WTC11 (cell line): ENCODE measurements around the gene CCSER1. TPM values are rescaled to one million over a fixed set of nuclear protein-coding genes. Genes with fewer than 3 reads are reported as not detected.

ENCODE experiments used
- ATAC-seq: fragments of 200-7000 bp; cut with Tn5 transposase; 2 replicates; pipeline ENCODE4 v1.10.0; 2021; ENCODE audit warnings: mild to moderate bottlenecking, moderate library complexity
- CTCF ChIA-PET: fragments of 300-600 bp; sonication (Branson Sonifier 250); formaldehyde crosslinking; loops from one replicate; lab custom pipeline; 2021; ENCODE audit warnings: antibody characterized with exemption; lab: Charles Lee
- POLR2A ChIA-PET: fragments of 350-600 bp; sonication (Branson Sonifier 250); formaldehyde crosslinking; loops from one replicate; lab custom pipeline; 2021; ENCODE audit warnings: antibody characterized with exemption; lab: Charles Lee
- DNase-seq: peaks from one replicate; pipeline ENCODE4 v3.0.0; 2021; ENCODE audit warnings: low spot score
- H3K27ac Mint-ChIP-seq: 2 replicates; pipeline ENCODE4 v1.8.0; 2021; ENCODE audit warnings: mixed read lengths
- H3K27me3 Mint-ChIP-seq: 2 replicates; pipeline ENCODE4 v1.8.0; 2021; ENCODE audit warnings: low read depth, mild to moderate bottlenecking, moderate library complexity, mixed read lengths
- H3K36me3 Mint-ChIP-seq: 2 replicates; pipeline ENCODE4 v1.8.0; 2021; ENCODE audit warnings: mixed read lengths
- H3K4me1 Mint-ChIP-seq: 2 replicates; pipeline ENCODE4 v1.8.0; 2022; ENCODE audit warnings: mixed read lengths
- H3K4me3 Mint-ChIP-seq: 2 replicates; pipeline ENCODE4 v1.8.0; 2021; ENCODE audit warnings: mild to moderate bottlenecking, moderate library complexity, mixed read lengths
- H3K9me3 Mint-ChIP-seq: 2 replicates; pipeline ENCODE4 v1.8.0; 2021; ENCODE audit warnings: mixed read lengths
- FOXJ3 ChIP-seq: sonication (generic); formaldehyde crosslinking; IDR thresholded peaks from 2 replicates; pipeline ENCODE4 v1.9.0; 2021; ENCODE audit warnings: missing genetic modification reagents, mild to moderate bottlenecking, borderline replicate concordance
- GABPB1 ChIP-seq: sonication (generic); formaldehyde crosslinking; IDR thresholded peaks from 2 replicates; pipeline ENCODE4 v1.8.1; 2023; ENCODE audit warnings: mild to moderate bottlenecking, missing genetic modification reagents
- MYBL2 ChIP-seq: sonication (generic); formaldehyde crosslinking; IDR thresholded peaks from 2 replicates; pipeline ENCODE4 v1.8.1; 2023; ENCODE audit warnings: mild to moderate bottlenecking, moderate library complexity, missing genetic modification reagents
- NFATC4 ChIP-seq: fragments of 250-450 bp; sonication (Bioruptor Pico); IDR thresholded peaks from 2 replicates; pipeline ENCODE4 v1.9.0; 2021; ENCODE audit warnings: mild to moderate bottlenecking
- NR3C1 ChIP-seq: sonication (generic); formaldehyde crosslinking; conservative IDR thresholded peaks from 2 replicates; pipeline ENCODE4 v1.8.1; 2023; ENCODE audit warnings: low read depth, mild to moderate bottlenecking, missing genetic modification reagents
- OVOL2 ChIP-seq: fragments of 250-450 bp; sonication (Bioruptor Pico); IDR thresholded peaks from 2 replicates; pipeline ENCODE4 v1.9.0; 2021; ENCODE audit warnings: mild to moderate bottlenecking, borderline replicate concordance
- ZNF219 ChIP-seq: sonication (generic); formaldehyde crosslinking; IDR thresholded peaks from 2 replicates; pipeline ENCODE4 v1.8.0; 2023; ENCODE audit warnings: missing genetic modification reagents, mild to moderate bottlenecking, borderline replicate concordance
- ZNF263 ChIP-seq: sonication (generic); formaldehyde crosslinking; IDR thresholded peaks from 2 replicates; pipeline ENCODE4 v1.8.1; 2022; ENCODE audit warnings: low read depth, mild to moderate bottlenecking, moderate library complexity, missing genetic modification reagents
- ZNF671 ChIP-seq: fragments of 250-450 bp; sonication (Bioruptor Pico); IDR thresholded peaks from 2 replicates; pipeline ENCODE4 v1.8.0; 2021; ENCODE audit warnings: mild to moderate bottlenecking
- total RNA-seq: library from RNA; stranded (reverse); gene quantifications from 3 replicates; pipeline ENCODE4 v1.2.3, GENCODE V29; 2021
- TF ChIP-seq, protein P1 (sequence below): fragments of 250-450 bp; sonication (Bioruptor Pico); IDR thresholded peaks from 2 replicates; pipeline ENCODE4 v1.9.0; 2021; ENCODE audit warnings: mild to moderate bottlenecking
- TF ChIP-seq, protein P2 (sequence below): sonication (generic); formaldehyde crosslinking; IDR thresholded peaks from 2 replicates; pipeline ENCODE4 v1.8.0; 2023; ENCODE audit warnings: mild to moderate bottlenecking, missing genetic modification reagents
- TF ChIP-seq, protein P3 (sequence below): fragments of 250-450 bp; sonication (Bioruptor Pico); IDR thresholded peaks from 2 replicates; pipeline ENCODE4 v1.9.0; 2021; ENCODE audit warnings: mild to moderate bottlenecking, borderline replicate concordance
- TF ChIP-seq, protein P4 (sequence below): sonication (generic); formaldehyde crosslinking; conservative IDR thresholded peaks from 2 replicates; pipeline ENCODE4 v1.8.1; 2022; ENCODE audit warnings: mild to moderate bottlenecking, missing genetic modification reagents
- TF ChIP-seq, protein P5 (sequence below): sonication (generic); formaldehyde crosslinking; IDR thresholded peaks from 2 replicates; pipeline ENCODE4 v1.8.0; 2022; ENCODE audit warnings: mild to moderate bottlenecking, missing genetic modification reagents
- TF ChIP-seq, protein P6 (sequence below): fragments of 250-450 bp; sonication (Bioruptor Pico); IDR thresholded peaks from 2 replicates; pipeline ENCODE4 v1.8.0; 2021; ENCODE audit warnings: mild to moderate bottlenecking
- TF ChIP-seq, protein P7 (sequence below): sonication (generic); formaldehyde crosslinking; IDR thresholded peaks from 2 replicates; pipeline ENCODE4 v1.8.0; 2023; ENCODE audit warnings: missing genetic modification reagents

The CCSER1 gene
- total RNA-seq, 1 experiment from 2014 or later = 0.87 TPM

DNA sequence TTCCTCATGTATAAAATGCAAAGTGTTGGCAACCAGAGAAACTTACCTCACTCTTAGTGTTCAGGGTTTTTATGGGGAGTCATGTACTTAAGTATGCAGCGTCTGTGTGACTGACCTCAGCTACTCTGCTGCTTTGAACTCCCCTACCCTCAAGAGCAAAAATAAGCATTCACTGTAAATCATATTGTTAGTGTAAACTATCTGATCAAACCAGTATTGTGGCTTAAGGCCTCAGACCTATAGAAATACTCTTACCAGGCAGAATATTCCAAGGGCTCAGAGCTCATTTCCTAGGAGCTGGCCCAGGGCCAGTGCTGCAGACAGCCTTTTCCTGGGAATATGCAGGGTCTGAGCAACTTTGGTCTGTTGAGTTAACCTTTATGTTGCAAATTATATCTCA lies 453.1 kb downstream of the CCSER1 start (continued):
- TF ChIP-seq, protein P1, sequence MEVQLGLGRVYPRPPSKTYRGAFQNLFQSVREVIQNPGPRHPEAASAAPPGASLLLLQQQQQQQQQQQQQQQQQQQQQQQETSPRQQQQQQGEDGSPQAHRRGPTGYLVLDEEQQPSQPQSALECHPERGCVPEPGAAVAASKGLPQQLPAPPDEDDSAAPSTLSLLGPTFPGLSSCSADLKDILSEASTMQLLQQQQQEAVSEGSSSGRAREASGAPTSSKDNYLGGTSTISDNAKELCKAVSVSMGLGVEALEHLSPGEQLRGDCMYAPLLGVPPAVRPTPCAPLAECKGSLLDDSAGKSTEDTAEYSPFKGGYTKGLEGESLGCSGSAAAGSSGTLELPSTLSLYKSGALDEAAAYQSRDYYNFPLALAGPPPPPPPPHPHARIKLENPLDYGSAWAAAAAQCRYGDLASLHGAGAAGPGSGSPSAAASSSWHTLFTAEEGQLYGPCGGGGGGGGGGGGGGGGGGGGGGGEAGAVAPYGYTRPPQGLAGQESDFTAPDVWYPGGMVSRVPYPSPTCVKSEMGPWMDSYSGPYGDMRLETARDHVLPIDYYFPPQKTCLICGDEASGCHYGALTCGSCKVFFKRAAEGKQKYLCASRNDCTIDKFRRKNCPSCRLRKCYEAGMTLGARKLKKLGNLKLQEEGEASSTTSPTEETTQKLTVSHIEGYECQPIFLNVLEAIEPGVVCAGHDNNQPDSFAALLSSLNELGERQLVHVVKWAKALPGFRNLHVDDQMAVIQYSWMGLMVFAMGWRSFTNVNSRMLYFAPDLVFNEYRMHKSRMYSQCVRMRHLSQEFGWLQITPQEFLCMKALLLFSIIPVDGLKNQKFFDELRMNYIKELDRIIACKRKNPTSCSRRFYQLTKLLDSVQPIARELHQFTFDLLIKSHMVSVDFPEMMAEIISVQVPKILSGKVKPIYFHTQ = no peak
- TF ChIP-seq MYBL2 (CRISPR knock-in tag) = no peak
- TF ChIP-seq, protein P2, sequence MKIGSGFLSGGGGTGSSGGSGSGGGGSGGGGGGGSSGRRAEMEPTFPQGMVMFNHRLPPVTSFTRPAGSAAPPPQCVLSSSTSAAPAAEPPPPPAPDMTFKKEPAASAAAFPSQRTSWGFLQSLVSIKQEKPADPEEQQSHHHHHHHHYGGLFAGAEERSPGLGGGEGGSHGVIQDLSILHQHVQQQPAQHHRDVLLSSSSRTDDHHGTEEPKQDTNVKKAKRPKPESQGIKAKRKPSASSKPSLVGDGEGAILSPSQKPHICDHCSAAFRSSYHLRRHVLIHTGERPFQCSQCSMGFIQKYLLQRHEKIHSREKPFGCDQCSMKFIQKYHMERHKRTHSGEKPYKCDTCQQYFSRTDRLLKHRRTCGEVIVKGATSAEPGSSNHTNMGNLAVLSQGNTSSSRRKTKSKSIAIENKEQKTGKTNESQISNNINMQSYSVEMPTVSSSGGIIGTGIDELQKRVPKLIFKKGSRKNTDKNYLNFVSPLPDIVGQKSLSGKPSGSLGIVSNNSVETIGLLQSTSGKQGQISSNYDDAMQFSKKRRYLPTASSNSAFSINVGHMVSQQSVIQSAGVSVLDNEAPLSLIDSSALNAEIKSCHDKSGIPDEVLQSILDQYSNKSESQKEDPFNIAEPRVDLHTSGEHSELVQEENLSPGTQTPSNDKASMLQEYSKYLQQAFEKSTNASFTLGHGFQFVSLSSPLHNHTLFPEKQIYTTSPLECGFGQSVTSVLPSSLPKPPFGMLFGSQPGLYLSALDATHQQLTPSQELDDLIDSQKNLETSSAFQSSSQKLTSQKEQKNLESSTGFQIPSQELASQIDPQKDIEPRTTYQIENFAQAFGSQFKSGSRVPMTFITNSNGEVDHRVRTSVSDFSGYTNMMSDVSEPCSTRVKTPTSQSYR (CRISPR knock-in tag) = no peak
- TF ChIP-seq, protein P3, sequence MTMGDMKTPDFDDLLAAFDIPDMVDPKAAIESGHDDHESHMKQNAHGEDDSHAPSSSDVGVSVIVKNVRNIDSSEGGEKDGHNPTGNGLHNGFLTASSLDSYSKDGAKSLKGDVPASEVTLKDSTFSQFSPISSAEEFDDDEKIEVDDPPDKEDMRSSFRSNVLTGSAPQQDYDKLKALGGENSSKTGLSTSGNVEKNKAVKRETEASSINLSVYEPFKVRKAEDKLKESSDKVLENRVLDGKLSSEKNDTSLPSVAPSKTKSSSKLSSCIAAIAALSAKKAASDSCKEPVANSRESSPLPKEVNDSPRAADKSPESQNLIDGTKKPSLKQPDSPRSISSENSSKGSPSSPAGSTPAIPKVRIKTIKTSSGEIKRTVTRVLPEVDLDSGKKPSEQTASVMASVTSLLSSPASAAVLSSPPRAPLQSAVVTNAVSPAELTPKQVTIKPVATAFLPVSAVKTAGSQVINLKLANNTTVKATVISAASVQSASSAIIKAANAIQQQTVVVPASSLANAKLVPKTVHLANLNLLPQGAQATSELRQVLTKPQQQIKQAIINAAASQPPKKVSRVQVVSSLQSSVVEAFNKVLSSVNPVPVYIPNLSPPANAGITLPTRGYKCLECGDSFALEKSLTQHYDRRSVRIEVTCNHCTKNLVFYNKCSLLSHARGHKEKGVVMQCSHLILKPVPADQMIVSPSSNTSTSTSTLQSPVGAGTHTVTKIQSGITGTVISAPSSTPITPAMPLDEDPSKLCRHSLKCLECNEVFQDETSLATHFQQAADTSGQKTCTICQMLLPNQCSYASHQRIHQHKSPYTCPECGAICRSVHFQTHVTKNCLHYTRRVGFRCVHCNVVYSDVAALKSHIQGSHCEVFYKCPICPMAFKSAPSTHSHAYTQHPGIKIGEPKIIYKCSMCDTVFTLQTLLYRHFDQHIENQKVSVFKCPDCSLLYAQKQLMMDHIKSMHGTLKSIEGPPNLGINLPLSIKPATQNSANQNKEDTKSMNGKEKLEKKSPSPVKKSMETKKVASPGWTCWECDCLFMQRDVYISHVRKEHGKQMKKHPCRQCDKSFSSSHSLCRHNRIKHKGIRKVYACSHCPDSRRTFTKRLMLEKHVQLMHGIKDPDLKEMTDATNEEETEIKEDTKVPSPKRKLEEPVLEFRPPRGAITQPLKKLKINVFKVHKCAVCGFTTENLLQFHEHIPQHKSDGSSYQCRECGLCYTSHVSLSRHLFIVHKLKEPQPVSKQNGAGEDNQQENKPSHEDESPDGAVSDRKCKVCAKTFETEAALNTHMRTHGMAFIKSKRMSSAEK (CRISPR knock-in tag) = no peak
- TF ChIP-seq, protein P4, sequence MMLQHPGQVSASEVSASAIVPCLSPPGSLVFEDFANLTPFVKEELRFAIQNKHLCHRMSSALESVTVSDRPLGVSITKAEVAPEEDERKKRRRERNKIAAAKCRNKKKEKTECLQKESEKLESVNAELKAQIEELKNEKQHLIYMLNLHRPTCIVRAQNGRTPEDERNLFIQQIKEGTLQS (CRISPR knock-in tag) = no peak
- TF ChIP-seq FOXJ3 (CRISPR knock-in tag) = no peak
- TF ChIP-seq NR3C1 (CRISPR knock-in tag) = no peak
- TF ChIP-seq ZNF263 = no peak
- TF ChIP-seq ZNF671 (CRISPR knock-in tag) = no peak

DNA sequence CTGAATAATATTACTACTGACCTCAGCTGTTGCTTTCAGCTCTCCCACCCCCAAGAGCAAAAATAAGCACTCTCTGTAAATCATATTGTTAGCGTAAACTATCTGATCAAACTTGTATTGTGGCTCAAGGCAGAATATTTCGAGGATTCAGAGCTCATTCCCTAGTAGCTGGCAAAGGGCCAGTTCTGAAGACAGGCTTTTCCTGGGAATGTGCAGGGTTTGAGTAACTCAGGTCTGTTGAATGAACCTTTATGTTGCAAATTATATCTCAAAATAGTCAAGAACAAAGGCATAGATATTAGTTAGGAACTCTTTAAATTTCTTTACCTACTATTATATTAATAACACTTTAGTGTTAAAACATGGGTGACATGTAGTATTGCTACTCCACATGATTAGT lies 454.9 kb downstream of the CCSER1 start:
- Mint-ChIP-seq H3K36me3 (no peaks in the 10 kb centered on the region), H3K27me3 (no peaks in the 10 kb centered on the region), H3K4me1 (peaks cover 34% of the 10 kb centered on the region), H3K9me3 (no peaks in the 10 kb centered on the region), H3K4me3 (no peak overlapping the region), H3K27ac (0 out of 2 replicates have a peak overlapping the region, but pooled peaks have one; percentile 1)
- DNase-seq (no peak), ATAC-seq (0 out of 2 replicates have a peak, but pooled peaks have one; percentile 24)
- TF ChIP-seq NFATC4 (CRISPR knock-in tag) (no peak), OVOL2 (no peak), ZNF219 (CRISPR knock-in tag) (no peak), GABPB1 (CRISPR knock-in tag) (no peak)
- TF ChIP-seq, protein P5, sequence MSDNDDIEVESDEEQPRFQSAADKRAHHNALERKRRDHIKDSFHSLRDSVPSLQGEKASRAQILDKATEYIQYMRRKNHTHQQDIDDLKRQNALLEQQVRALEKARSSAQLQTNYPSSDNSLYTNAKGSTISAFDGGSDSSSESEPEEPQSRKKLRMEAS = no peak
- TF ChIP-seq, protein P6, sequence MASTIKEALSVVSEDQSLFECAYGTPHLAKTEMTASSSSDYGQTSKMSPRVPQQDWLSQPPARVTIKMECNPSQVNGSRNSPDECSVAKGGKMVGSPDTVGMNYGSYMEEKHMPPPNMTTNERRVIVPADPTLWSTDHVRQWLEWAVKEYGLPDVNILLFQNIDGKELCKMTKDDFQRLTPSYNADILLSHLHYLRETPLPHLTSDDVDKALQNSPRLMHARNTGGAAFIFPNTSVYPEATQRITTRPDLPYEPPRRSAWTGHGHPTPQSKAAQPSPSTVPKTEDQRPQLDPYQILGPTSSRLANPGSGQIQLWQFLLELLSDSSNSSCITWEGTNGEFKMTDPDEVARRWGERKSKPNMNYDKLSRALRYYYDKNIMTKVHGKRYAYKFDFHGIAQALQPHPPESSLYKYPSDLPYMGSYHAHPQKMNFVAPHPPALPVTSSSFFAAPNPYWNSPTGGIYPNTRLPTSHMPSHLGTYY (CRISPR knock-in tag) = no peak
- TF ChIP-seq, protein P7, sequence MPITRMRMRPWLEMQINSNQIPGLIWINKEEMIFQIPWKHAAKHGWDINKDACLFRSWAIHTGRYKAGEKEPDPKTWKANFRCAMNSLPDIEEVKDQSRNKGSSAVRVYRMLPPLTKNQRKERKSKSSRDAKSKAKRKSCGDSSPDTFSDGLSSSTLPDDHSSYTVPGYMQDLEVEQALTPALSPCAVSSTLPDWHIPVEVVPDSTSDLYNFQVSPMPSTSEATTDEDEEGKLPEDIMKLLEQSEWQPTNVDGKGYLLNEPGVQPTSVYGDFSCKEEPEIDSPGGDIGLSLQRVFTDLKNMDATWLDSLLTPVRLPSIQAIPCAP (CRISPR knock-in tag) = no peak
- ChIA-PET CTCF (no interaction called here), POLR2A (no interaction called here)
